ENCODE data around the gene CDH6.
A peak's percentile ranks its signal among the peaks of the same experiment; 100 is the strongest.

CDH6 gene

DNA sequence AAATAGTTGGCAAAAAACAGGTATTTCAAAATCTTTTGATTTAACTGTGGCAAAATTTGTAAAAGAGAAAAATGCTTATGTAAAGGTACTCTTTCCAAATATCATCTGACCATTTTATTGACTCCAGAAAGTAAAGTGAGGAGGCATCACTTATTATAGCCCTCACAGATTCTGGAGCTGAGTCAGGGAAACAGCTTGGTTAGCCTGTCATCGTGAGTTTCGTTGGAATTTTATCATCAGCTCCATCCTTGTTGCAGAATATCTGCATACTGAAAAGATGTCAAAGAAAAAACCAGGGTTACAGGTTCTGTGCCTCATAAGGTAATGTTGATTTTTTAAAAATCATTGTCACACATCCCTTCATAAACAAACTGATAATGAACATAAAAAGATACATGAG is 74.8 kb downstream of the CDH6 start:
- H3K4me3 ChIP-seq (ENCODE audit: low read length), result no peak overlapping the region

DNA sequence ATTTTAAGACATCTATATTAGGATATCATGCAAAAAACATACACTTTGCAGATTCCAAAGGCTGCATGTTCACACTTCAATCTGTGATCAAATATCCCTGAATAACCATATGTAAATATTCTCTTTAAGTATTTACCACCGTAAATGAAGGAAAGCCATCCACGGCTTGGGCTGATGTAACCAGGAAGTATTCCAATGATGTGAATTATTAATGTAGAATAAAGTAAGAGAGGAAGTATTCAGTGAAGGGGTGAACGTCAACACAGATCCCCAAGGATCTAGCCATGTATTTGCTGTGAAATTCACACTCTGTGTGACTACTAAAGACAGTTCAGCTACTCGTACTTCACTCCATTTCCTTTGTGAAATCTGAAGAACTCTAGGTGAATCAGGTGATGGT is 75.2 kb downstream of the CDH6 start:
- H3K4me3 ChIP-seq (ENCODE audit: low read length), result no peak overlapping the region
- no peaks in the 10 kb centered on the region for H3K9me3 ChIP-seq (ENCODE audit: insufficient read depth, low read depth, low read length)
- H3K27ac ChIP-seq (ENCODE audit: low read length), result no peak overlapping the region
- peaks cover 27% of the 10 kb centered on the region for H3K4me1 ChIP-seq (ENCODE audit: insufficient read depth, low read length)
- no peak overlapping the region for H3K9ac ChIP-seq (ENCODE audit: low read depth, low read length)
- 0 out of 2 replicates have a peak, but pooled peaks cover 7% of the 10 kb centered on the region for H3K36me3 ChIP-seq (ENCODE audit: insufficient read depth, low read depth, low read length)
- H3K27me3 ChIP-seq (ENCODE audit: insufficient read depth, low read length), result no peaks in the 10 kb centered on the region

More for the DNA sequence above, 74.8 kb downstream of the CDH6 start:
- H3K27me3 ChIP-seq (ENCODE audit: insufficient read depth, low read length), result no peaks in the 10 kb centered on the region
- no peak overlapping the region for H3K27ac ChIP-seq (ENCODE audit: low read length)
- H3K36me3 ChIP-seq (ENCODE audit: insufficient read depth, low read depth, low read length), result 0 out of 2 replicates have a peak, but pooled peaks cover 7% of the 10 kb centered on the region
- peaks cover 22% of the 10 kb centered on the region for H3K4me1 ChIP-seq (ENCODE audit: insufficient read depth, low read length)
- no peak overlapping the region for H3K9ac ChIP-seq (ENCODE audit: low read depth, low read length)
- H3K9me3 ChIP-seq (ENCODE audit: insufficient read depth, low read depth, low read length), result no peaks in the 10 kb centered on the region

DNA sequence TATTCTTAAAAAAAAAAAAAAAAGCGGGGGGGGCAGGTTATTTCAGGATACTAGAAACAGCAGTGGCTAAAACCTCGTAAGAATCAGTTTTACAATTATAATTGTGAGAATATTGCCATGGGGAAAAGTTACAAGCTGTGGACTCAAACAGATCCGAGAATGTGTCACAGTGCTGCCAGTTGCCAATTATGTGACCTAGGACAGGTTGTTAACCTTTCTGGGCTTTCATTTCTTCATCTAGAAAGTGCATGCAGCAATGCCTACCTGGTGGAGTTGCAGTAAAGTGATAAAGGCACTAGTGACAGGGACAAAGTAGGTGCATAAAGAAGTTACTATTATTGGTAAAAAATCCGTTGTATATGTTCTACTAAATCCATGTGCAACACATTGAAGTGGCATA is 75.8 kb downstream of the CDH6 start:
- Histone ChIP-seq H3K27me3 (ENCODE audit: insufficient read depth, low read length) (no peaks in the 10 kb centered on the region), H3K9ac (ENCODE audit: low read depth, low read length) (no peak overlapping the region), H3K9me3 (ENCODE audit: insufficient read depth, low read depth, low read length) (no peaks in the 10 kb centered on the region), H3K4me3 (ENCODE audit: low read length) (no peak overlapping the region), H3K27ac (ENCODE audit: low read length) (no peak overlapping the region), H3K36me3 (ENCODE audit: insufficient read depth, low read depth, low read length) (0 out of 2 replicates have a peak, but pooled peaks cover 7% of the 10 kb centered on the region), H3K4me1 (ENCODE audit: insufficient read depth, low read length) (peaks cover 32% of the 10 kb centered on the region)

DNA sequence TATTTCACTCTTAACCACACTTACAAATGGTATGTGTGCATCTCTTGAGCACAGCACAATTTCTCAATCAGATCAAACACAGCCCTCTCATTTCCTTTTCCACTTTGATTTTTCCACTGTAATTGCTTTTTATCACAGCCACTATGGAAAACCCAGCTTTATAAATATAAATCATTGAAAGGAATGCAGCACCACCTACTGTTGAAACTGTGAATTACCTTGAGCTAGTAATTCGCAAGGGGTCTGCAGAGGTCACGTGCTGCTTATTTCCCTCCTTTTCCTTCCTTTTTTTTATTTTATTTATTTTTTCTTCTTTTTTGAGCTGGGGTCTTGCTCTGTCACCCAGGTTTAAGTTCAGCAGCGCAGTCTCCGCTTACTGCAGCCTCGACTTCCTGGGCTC is 76.9 kb downstream of the CDH6 start:
- no peaks in the 10 kb centered on the region for H3K9me3 ChIP-seq (ENCODE audit: insufficient read depth, low read depth, low read length)
- no peak overlapping the region for H3K27ac ChIP-seq (ENCODE audit: low read length)
- H3K4me3 ChIP-seq (ENCODE audit: low read length), result no peak overlapping the region
- no peak overlapping the region for H3K9ac ChIP-seq (ENCODE audit: low read depth, low read length)
- 0 out of 2 replicates have a peak, but pooled peaks cover 9% of the 10 kb centered on the region for H3K36me3 ChIP-seq (ENCODE audit: insufficient read depth, low read depth, low read length)
- no peaks in the 10 kb centered on the region for H3K27me3 ChIP-seq (ENCODE audit: insufficient read depth, low read length)
- H3K4me1 ChIP-seq (ENCODE audit: insufficient read depth, low read length), result peaks cover 32% of the 10 kb centered on the region

DNA sequence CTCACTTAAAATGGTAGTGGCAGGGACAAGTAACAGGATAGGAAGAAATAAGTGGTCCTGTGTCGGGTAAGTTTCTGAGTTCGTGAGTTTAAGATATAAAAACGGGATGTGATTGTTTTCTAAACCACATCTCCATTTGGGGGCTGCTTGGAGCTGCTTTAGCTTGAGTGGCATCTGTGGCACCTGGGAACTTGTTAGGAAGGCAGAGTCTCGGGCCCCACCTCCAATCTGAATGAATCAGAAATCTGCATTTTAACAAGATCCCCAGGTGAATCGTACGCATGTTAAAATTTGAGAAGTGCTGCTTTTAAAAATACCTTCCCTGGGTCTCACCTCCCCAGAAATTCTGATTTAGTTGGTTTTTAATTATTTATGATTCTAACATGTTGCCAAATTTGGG is 78.1 kb downstream of the CDH6 start:
- Histone ChIP-seq H3K9me3 (ENCODE audit: insufficient read depth, low read depth, low read length) (no peaks in the 10 kb centered on the region), H3K9ac (ENCODE audit: low read depth, low read length) (no peak overlapping the region), H3K36me3 (ENCODE audit: insufficient read depth, low read depth, low read length) (0 out of 2 replicates have a peak, but pooled peaks cover 9% of the 10 kb centered on the region), H3K4me1 (ENCODE audit: insufficient read depth, low read length) (peaks cover 32% of the 10 kb centered on the region), H3K4me3 (ENCODE audit: low read length) (no peak overlapping the region), H3K27me3 (ENCODE audit: insufficient read depth, low read length) (no peaks in the 10 kb centered on the region), H3K27ac (ENCODE audit: low read length) (no peak overlapping the region)

DNA sequence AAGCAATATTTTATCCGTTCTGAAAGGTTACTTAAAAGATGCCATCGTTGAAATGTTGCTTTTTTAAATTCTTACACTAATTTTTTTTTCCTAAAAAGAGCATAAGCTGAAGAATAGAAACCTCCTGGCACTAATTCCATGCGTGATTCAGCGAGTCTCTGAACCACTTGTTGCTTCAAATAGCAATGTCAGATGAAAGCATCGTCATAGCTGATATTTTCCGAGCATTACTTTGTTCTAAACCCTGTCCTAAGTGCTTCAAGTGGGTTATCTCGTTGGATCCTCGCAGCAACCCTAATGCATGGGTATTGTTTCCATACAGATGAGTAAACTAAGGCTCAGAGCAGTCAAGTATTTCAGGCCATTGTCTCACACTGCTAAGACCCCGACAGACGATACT is 79.7 kb downstream of the CDH6 start:
- Histone ChIP-seq H3K9me3 (ENCODE audit: insufficient read depth, low read depth, low read length) (no peaks in the 10 kb centered on the region), H3K36me3 (ENCODE audit: insufficient read depth, low read depth, low read length) (0 out of 2 replicates have a peak, but pooled peaks cover 5% of the 10 kb centered on the region), H3K4me3 (ENCODE audit: low read length) (no peak overlapping the region), H3K4me1 (ENCODE audit: insufficient read depth, low read length) (peaks cover 32% of the 10 kb centered on the region), H3K27ac (ENCODE audit: low read length) (no peak overlapping the region), H3K27me3 (ENCODE audit: insufficient read depth, low read length) (no peaks in the 10 kb centered on the region), H3K9ac (ENCODE audit: low read depth, low read length) (no peak overlapping the region; the same call in 1 of the 2 replicates)

DNA sequence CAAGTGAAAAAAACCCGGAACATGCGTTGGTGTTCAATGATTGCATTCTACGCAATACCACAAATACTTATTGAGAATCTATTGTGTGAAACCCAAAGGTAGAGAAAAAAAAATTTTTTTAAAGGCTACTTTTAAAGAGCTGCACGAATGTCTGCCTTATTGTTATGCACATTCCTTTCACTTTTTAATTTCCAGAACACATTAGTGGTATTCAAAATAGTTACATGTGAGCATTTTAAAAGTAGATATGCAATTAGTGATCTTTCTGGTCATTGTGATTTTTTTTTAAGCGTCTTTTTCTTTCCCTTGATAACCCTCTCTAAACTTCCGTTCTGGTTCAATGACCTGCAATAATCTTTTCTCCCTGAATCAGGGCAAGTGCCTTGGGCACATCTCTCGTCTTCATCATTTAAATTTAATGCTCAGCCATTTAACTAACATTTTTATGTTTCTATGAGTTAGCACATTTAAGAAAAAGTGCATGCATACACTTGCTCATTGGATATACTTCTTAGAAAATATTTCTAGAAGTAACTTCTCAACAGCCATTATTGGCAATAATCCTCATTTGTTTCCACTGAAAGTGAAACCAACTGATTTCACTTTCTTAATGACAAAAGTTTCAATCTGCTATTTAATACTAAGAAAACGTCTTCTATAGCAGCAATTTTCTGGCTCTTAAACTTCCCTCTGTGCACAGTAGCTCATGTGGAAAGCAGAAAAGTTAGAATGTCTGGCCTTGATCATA is 80.3 kb downstream of the CDH6 start:
- peaks cover 32% of the 10 kb centered on the region for H3K4me1 ChIP-seq (ENCODE audit: insufficient read depth, low read length)
- H3K9ac ChIP-seq (ENCODE audit: low read depth, low read length), result peak overlapping the region; percentile 29; the same call in 1 of the 2 replicates
- no peak overlapping the region for H3K27ac ChIP-seq (ENCODE audit: low read length)
- no peak overlapping the region for H3K4me3 ChIP-seq (ENCODE audit: low read length)
- 0 out of 2 replicates have a peak, but pooled peaks cover 2% of the 10 kb centered on the region for H3K36me3 ChIP-seq (ENCODE audit: insufficient read depth, low read depth, low read length)
- no peaks in the 10 kb centered on the region for H3K9me3 ChIP-seq (ENCODE audit: insufficient read depth, low read depth, low read length)
- no peaks in the 10 kb centered on the region for H3K27me3 ChIP-seq (ENCODE audit: insufficient read depth, low read length)

DNA sequence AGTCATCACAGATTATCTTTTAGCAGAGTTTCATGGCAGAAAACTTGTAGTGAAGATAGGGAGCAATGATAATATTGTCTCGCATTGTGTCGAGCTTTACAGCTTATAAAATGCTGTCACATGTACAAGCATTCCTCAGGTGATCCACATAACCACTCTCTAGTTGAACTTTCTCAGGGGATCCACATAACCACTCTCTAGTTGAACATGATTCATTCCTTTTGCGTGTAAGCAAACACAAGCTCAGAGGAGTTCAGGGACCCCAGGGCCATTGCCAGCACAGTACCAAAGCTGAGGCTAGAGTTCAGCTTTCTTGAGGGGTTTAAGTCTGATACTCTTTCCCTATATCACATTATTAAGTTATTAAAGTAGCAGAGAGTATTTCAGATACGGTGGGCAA is 86.7 kb downstream of the CDH6 start:
- Histone ChIP-seq H3K4me3 (ENCODE audit: low read length) (no peak overlapping the region), H3K27me3 (ENCODE audit: insufficient read depth, low read length) (no peaks in the 10 kb centered on the region), H3K9me3 (ENCODE audit: insufficient read depth, low read depth, low read length) (no peaks in the 10 kb centered on the region), H3K27ac (ENCODE audit: low read length) (no peak overlapping the region), H3K36me3 (ENCODE audit: insufficient read depth, low read depth, low read length) (no peaks in the 10 kb centered on the region), H3K9ac (ENCODE audit: low read depth, low read length) (no peak overlapping the region), H3K4me1 (ENCODE audit: insufficient read depth, low read length) (peaks cover 5% of the 10 kb centered on the region)

DNA sequence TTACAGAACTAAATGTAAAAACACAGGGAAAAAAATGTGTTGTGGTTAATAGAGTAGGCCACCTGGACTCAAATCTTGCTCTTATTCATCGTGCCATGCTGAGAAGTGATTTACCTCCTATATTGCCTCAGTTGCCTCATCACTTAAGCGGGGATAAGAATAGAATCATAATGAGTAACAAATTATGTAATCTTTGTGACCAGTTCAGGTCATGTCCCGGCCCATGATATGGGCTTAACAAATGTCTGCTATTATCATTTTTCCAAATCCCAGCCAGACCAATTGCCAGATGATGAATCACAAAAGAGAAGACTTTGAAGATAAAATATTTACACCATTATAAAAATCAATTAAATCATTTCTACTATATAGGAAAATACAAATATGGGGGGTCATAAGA is 89.8 kb downstream of the CDH6 start:
- H3K27ac ChIP-seq (ENCODE audit: low read length), result no peak overlapping the region
- H3K27me3 ChIP-seq (ENCODE audit: insufficient read depth, low read length), result no peaks in the 10 kb centered on the region
- H3K36me3 ChIP-seq (ENCODE audit: insufficient read depth, low read depth, low read length), result no peaks in the 10 kb centered on the region
- H3K4me1 ChIP-seq (ENCODE audit: insufficient read depth, low read length), result peaks cover 5% of the 10 kb centered on the region
- no peak overlapping the region for H3K4me3 ChIP-seq (ENCODE audit: low read length)
- no peak overlapping the region for H3K9ac ChIP-seq (ENCODE audit: low read depth, low read length)
- H3K9me3 ChIP-seq (ENCODE audit: insufficient read depth, low read depth, low read length), result no peaks in the 10 kb centered on the region

DNA sequence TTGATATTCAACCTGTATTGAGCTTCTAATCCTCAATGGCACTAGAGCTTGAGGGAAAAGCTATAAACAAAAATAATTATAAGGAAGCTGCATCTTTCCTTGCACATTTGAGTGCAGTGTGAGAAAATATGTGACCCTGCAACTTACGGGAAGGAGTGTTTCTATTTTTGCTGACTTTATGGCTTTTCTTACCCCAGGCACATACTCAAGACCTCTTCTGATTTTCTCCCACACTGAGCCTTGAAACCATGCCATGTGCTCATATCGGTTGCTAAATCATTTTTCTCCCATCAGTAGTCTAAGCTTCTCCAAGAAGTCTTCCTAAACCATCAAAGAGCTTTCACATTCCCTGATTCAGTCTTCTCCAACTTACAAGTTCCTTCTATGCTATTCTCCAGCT is 91.5 kb downstream of the CDH6 start:
- H3K27ac ChIP-seq (ENCODE audit: low read length), result no peak overlapping the region
- H3K9ac ChIP-seq (ENCODE audit: low read depth, low read length), result no peak overlapping the region
- H3K27me3 ChIP-seq (ENCODE audit: insufficient read depth, low read length), result no peaks in the 10 kb centered on the region
- no peaks in the 10 kb centered on the region for H3K9me3 ChIP-seq (ENCODE audit: insufficient read depth, low read depth, low read length)
- no peaks in the 10 kb centered on the region for H3K36me3 ChIP-seq (ENCODE audit: insufficient read depth, low read depth, low read length)
- H3K4me3 ChIP-seq (ENCODE audit: low read length), result no peak overlapping the region
- H3K4me1 ChIP-seq (ENCODE audit: insufficient read depth, low read length), result peaks cover 5% of the 10 kb centered on the region

DNA sequence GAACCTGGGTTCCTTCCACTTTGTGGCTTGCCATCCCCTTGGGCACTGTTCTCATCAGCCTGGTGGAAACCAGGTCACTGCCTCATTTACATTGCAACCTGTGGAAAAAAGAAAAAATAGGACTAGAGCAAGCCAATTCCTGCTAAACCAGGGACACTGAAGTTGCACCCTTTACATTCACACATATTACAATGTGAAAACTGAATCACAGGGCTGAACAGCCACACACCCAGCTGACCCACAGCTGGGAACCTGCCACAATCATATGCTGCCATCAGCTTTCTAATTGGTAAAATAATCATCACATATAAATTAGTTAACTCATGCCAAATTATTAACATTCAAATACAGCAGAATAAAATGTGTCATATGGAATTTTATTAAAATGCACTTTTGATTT is 94.5 kb downstream of the CDH6 start:
- no peaks in the 10 kb centered on the region for H3K36me3 ChIP-seq (ENCODE audit: insufficient read depth, low read depth, low read length)
- H3K9ac ChIP-seq (ENCODE audit: low read depth, low read length), result no peak overlapping the region
- H3K4me1 ChIP-seq (ENCODE audit: insufficient read depth, low read length), result 0 out of 2 replicates have a peak, but pooled peaks cover 6% of the 10 kb centered on the region
- H3K27me3 ChIP-seq (ENCODE audit: insufficient read depth, low read length), result no peaks in the 10 kb centered on the region
- H3K4me3 ChIP-seq (ENCODE audit: low read length), result no peak overlapping the region
- no peak overlapping the region for H3K27ac ChIP-seq (ENCODE audit: low read length)
- H3K9me3 ChIP-seq (ENCODE audit: insufficient read depth, low read depth, low read length), result no peaks in the 10 kb centered on the region

DNA sequence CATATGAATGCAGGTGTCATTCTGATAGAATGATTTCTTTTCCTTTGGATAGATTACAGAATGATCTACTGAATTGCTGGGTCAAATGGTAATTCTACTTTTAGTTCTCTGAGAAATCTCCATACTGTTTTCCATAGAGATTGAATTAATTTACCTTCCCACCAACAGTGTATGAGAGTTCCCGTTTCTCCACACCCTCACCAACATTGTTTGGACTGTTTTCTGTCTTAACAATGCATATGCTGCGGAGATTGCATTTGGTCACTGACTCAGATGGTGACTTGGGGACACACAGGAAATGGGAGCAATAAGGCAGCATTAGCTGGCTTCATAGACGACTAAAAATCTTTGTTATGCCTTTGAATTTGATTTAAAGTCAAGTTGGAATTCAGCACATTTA is 95.9 kb downstream of the CDH6 start:
- Histone ChIP-seq H3K36me3 (ENCODE audit: insufficient read depth, low read depth, low read length) (no peaks in the 10 kb centered on the region), H3K4me3 (ENCODE audit: low read length) (no peak overlapping the region), H3K9me3 (ENCODE audit: insufficient read depth, low read depth, low read length) (no peaks in the 10 kb centered on the region), H3K9ac (ENCODE audit: low read depth, low read length) (no peak overlapping the region), H3K27me3 (ENCODE audit: insufficient read depth, low read length) (no peaks in the 10 kb centered on the region), H3K27ac (ENCODE audit: low read length) (no peak overlapping the region), H3K4me1 (ENCODE audit: insufficient read depth, low read length) (0 out of 2 replicates have a peak, but pooled peaks cover 6% of the 10 kb centered on the region)
